ENCODE measurements around the gene GPATCH2L. TPM values are rescaled to one million over a fixed set of nuclear protein-coding genes. Genes with fewer than 3 reads are reported as not detected.
A peak's percentile ranks its signal among the peaks of the same experiment; 100 is the strongest.

GPATCH2L gene
- polyA plus RNA-seq, 4 donors = 32.8 to 38.9 (median 37.7) TPM

- no peak for DNase-seq (ENCODE audit: low read depth in 4 of 4, low spot score in 3 of 4)
Observed at GRCh38 chr14:76135722-76136121, 16.0 kb upstream of the GPATCH2L start.

GRCh38 chr14:76136476-76137110 lies 15.1 kb upstream of the GPATCH2L start:
- DNase-seq (ENCODE audit: low read depth in 4 of 4, low spot score in 3 of 4) = no peak

GRCh38 chr14:76138119-76138757 lies 13.5 kb upstream of the GPATCH2L start:
- no peak for DNase-seq (ENCODE audit: low read depth in 4 of 4, low spot score in 3 of 4)

- DNase-seq (ENCODE audit: low read depth in 4 of 4, low spot score in 3 of 4) = no peak
Observed at GRCh38 chr14:76138758-76139723, 12.7 kb upstream of the GPATCH2L start.

- no peak for DNase-seq (ENCODE audit: low read depth in 4 of 4, low spot score in 3 of 4)
Observed at GRCh38 chr14:76143642-76144041, 8.1 kb upstream of the GPATCH2L start.

GRCh38 chr14:76146976-76147375 lies 4.7 kb upstream of the GPATCH2L start:
- DNase-seq (ENCODE audit: low read depth in 4 of 4, low spot score in 3 of 4) = no peak

- no peak for DNase-seq (ENCODE audit: low read depth in 4 of 4, low spot score in 3 of 4)
Observed at GRCh38 chr14:76149196-76149595, 2.5 kb upstream of the GPATCH2L start.

- peak in 2 of 4 donors; percentile 6 to 27 for DNase-seq (ENCODE audit: low read depth in 4 of 4, low spot score in 3 of 4)
Observed at GRCh38 chr14:76152333-76152681, 585 bp downstream of the GPATCH2L start.

- no peak for DNase-seq (ENCODE audit: low read depth in 4 of 4, low spot score in 3 of 4)
Observed at GRCh38 chr14:76153919-76154318, 2.2 kb downstream of the GPATCH2L start.

GRCh38 chr14:76154539-76155126 lies 2.9 kb downstream of the GPATCH2L start:
- DNase-seq (ENCODE audit: low read depth in 4 of 4, low spot score in 3 of 4) = no peak

GRCh38 chr14:76163668-76164363 lies 12.1 kb downstream of the GPATCH2L start:
- no peak for DNase-seq (ENCODE audit: low read depth in 4 of 4, low spot score in 3 of 4)

GRCh38 chr14:76168531-76168930 lies 16.8 kb downstream of the GPATCH2L start:
- DNase-seq (ENCODE audit: low read depth in 4 of 4, low spot score in 3 of 4) = no peak

GRCh38 chr14:76169776-76170175 lies 18.1 kb downstream of the GPATCH2L start:
- DNase-seq (ENCODE audit: low read depth in 4 of 4, low spot score in 3 of 4) = no peak

GRCh38 chr14:76174982-76175381 lies 23.3 kb downstream of the GPATCH2L start:
- no peak for DNase-seq (ENCODE audit: low read depth in 4 of 4, low spot score in 3 of 4)

- DNase-seq (ENCODE audit: low read depth in 4 of 4, low spot score in 3 of 4) = no peak
Observed at GRCh38 chr14:76175942-76176341, 24.2 kb downstream of the GPATCH2L start.

GRCh38 chr14:76181546-76181945 lies 29.8 kb downstream of the GPATCH2L start:
- no peak for DNase-seq (ENCODE audit: low read depth in 4 of 4, low spot score in 3 of 4)

GRCh38 chr14:76186308-76187027 lies 34.7 kb downstream of the GPATCH2L start:
- DNase-seq (ENCODE audit: low read depth in 4 of 4, low spot score in 3 of 4) = no peak

- no peak for DNase-seq (ENCODE audit: low read depth in 4 of 4, low spot score in 3 of 4)
Observed at GRCh38 chr14:76191297-76191696, 39.6 kb downstream of the GPATCH2L start.

- DNase-seq (ENCODE audit: low read depth in 4 of 4, low spot score in 3 of 4) = no peak
Observed at GRCh38 chr14:76193696-76194095, 42.0 kb downstream of the GPATCH2L start.

- DNase-seq (ENCODE audit: low read depth in 4 of 4, low spot score in 3 of 4) = no peak
Observed at GRCh38 chr14:76194327-76194726, 42.6 kb downstream of the GPATCH2L start.
